K562 (cell line): ENCODE measurements around the gene PLA2G15. TPM values are rescaled to one million over a fixed set of nuclear protein-coding genes. Genes with fewer than 3 reads are reported as not detected.

Source experiments
- ATAC-seq: fragments of 200-7000 bp; cut with Tn5 transposase; 3 replicates; pipeline ENCODE4 v1.9.1; 2020; ENCODE audit warnings: moderate library complexity
- BruUV-seq: library from RNA; stranded (reverse); fragments of 400-500 nt; replicated peaks from 2 replicates; lab custom pipeline; 2021; lab: Mats Ljungman, UMichigan
- CTCF ChIA-PET: fragments of 300-600 bp; formaldehyde crosslinking; extraction: SDS; loops from one replicate; lab custom pipeline; 2021; ENCODE audit warnings: low intra/inter-chr PET ratio; lab: Yijun Ruan, JAX
- POLR2A ChIA-PET: fragments of 300-600, 350-650 bp; sonication (Branson Sonifier 250); formaldehyde crosslinking; extraction: SDS; loops from one replicate; lab custom pipeline; 2021; ENCODE audit warnings: antibody characterized with exemption, inconsistent platforms; lab: Yijun Ruan, JAX
- DNase-seq, 4 experiments: peaks; one replicate each; pipeline versions ENCODE4 v3.0.0 to v3.0.0-alpha.2; 2011 to 2018; ENCODE audit warnings: low spot score in 3 of 4, mixed read lengths in 3 of 4; ENCODE audit errors: extremely low read depth in 1 of 4
- FAIRE-seq: peaks from 2 replicates; lab custom pipeline; 2011; peaks lifted over from hg19 to GRCh38; lab: Jason Lieb, UNC
- H2AFZ ChIP-seq: 2 replicates; pipeline ENCODE4 v1.6.0; 2011; ENCODE audit warnings: low read depth, low read length, control low read depth, inconsistent platforms
- H3K27ac ChIP-seq: fragments of 200-600 bp; 3 replicates; pipeline ENCODE4 v1.8.0; 2011; ENCODE audit warnings: low read depth, mild to moderate bottlenecking, control low read depth, inconsistent platforms, low read length, moderate library complexity, mixed read lengths; ENCODE audit errors: extremely low read depth
- H3K27me3 ChIP-seq, 2 experiments: fragments of 300-600 bp in 1 of 2; 2 replicates in 1 of 2; 3 replicates in 1 of 2; pipeline versions ENCODE4 v1.6.0 to v1.8.0; 2011; ENCODE audit warnings: inconsistent platforms in 2 of 2, low read length in 2 of 2, mild to moderate bottlenecking in 1 of 2, mixed read lengths in 1 of 2, moderate library complexity in 1 of 2; ENCODE audit not compliant: control insufficient read depth in 2 of 2, insufficient read depth in 2 of 2
- H3K36me3 ChIP-seq: fragments of 300-600 bp; 3 replicates; pipeline ENCODE4 v1.8.0; 2011; ENCODE audit warnings: mild to moderate bottlenecking, low read length, inconsistent platforms; ENCODE audit not compliant: control insufficient read depth, insufficient read depth
- H3K4me1 ChIP-seq, 2 experiments: fragments of 200-600 bp in 1 of 2; replicated peaks in 1 of 2; 2 replicates in 1 of 2; 3 replicates in 1 of 2; pipeline versions ENCODE4 v1.5.1 to v1.8.0; 2011; ENCODE audit warnings: inconsistent platforms in 2 of 2, low read length in 2 of 2, mild to moderate bottlenecking in 1 of 2, mixed read lengths in 1 of 2, moderate library complexity in 1 of 2; ENCODE audit not compliant: control insufficient read depth in 2 of 2, insufficient read depth in 2 of 2
- H3K4me2 ChIP-seq: 2 replicates; pipeline ENCODE4 v1.6.1; 2011; ENCODE audit warnings: low read length, control low read depth, inconsistent platforms, mixed read lengths; ENCODE audit not compliant: insufficient read depth
- H3K4me3 ChIP-seq: fragments of 200-600 bp; sonication (generic), shearing (Covaris generic); 2 replicates; pipeline ENCODE4 v1.5.1; 2016; ENCODE audit warnings: control low read depth, inconsistent platforms
- H3K79me2 ChIP-seq: fragments of 200-600 bp; 3 replicates; pipeline ENCODE4 v1.8.0; 2011; ENCODE audit warnings: low read length, inconsistent platforms; ENCODE audit not compliant: control insufficient read depth, insufficient read depth
- H3K9ac ChIP-seq, 2 experiments: 2 replicates each; pipeline versions ENCODE4 v1.6.0 to v1.6.1; 2011; ENCODE audit warnings: low read depth in 2 of 2, low read length in 2 of 2, control low read depth in 1 of 2, inconsistent platforms in 1 of 2, mild to moderate bottlenecking in 1 of 2, mixed read lengths in 1 of 2; ENCODE audit not compliant: insufficient read depth in 1 of 2
- H3K9me1 ChIP-seq: one replicate; pipeline ENCODE4 v1.6.0; 2011; ENCODE audit warnings: inconsistent platforms, mild to moderate bottlenecking, low read length, moderate library complexity; ENCODE audit not compliant: control insufficient read depth, insufficient read depth
- H3K9me3 ChIP-seq: replicated peaks from 2 replicates; pipeline ENCODE4 v1.5.1; 2011; ENCODE audit warnings: low read depth, low read length, inconsistent platforms; ENCODE audit not compliant: control insufficient read depth, insufficient read depth
- H4K20me1 ChIP-seq: replicated peaks from 2 replicates; pipeline ENCODE4 v1.6.1; 2011; ENCODE audit warnings: low read length, inconsistent platforms, mixed read lengths; ENCODE audit not compliant: control insufficient read depth, insufficient read depth
- CTBP1 ChIP-seq: fragments of 450-650 bp; IDR thresholded peaks from 2 replicates; pipeline ENCODE4 v1.6.1; 2016; ENCODE audit warnings: borderline replicate concordance
- EP300 ChIP-seq: IDR thresholded peaks from 2 replicates; pipeline ENCODE4 v1.6.1; 2012; ENCODE audit warnings: low read length, improper control_type of control experiment
- SAP30 ChIP-seq: fragments of 200-600 bp; sonication (generic); IDR thresholded peaks from 2 replicates; pipeline ENCODE4 v1.6.1; 2012; ENCODE audit warnings: borderline replicate concordance, low read depth, mild to moderate bottlenecking, moderate library complexity, low read length, control low read depth, inconsistent platforms; ENCODE audit not compliant: insufficient read depth, poor library complexity, severe bottlenecking
- TBP ChIP-seq: optimal IDR thresholded peaks from 2 replicates; pipeline ENCODE3; 2011; ENCODE audit warnings: low read depth, low read length, improper control_type of control experiment
- TOE1 ChIP-seq, 2 experiments: fragments of 450-650 bp in 1 of 2; sonication (generic) in 1 of 2; formaldehyde crosslinking in 1 of 2; IDR thresholded peaks; 2 replicates each; pipeline versions ENCODE4 v1.7.1 to v1.8.0; 2016 to 2022; ENCODE audit warnings: borderline replicate concordance in 2 of 2, mild to moderate bottlenecking in 2 of 2, antibody characterized with exemption in 1 of 2, inconsistent platforms in 1 of 2, low read depth in 1 of 2, missing genetic modification reagents in 1 of 2, moderate library complexity in 1 of 2
- ZNF124 ChIP-seq: sonication (generic); formaldehyde crosslinking; IDR thresholded peaks from 2 replicates; pipeline ENCODE4 v1.8.1; 2022; ENCODE audit warnings: missing genetic modification reagents
- WGBS: fragments of 100-300 bp; shearing (Covaris generic); methylation state at CpG from one replicate; pipeline ENCODE4 v1.1.6; 2016; ENCODE audit warnings: low coverage, mixed read lengths; ENCODE audit not compliant: insufficient coverage; ENCODE audit errors: missing lambda C conversion rate; 5-methylcytosine and 5-hydroxymethylcytosine counted together
- in situ Hi-C: fragments of 300-500 bp; cut with MboI; formaldehyde crosslinking; loops from 4 replicates; pipeline ENCODE4 v1.15.0; 2018; ENCODE audit warnings: inconsistent platforms, mixed read lengths
- intact Hi-C: fragments of 100-400 bp; cut with micrococcal nuclease; formaldehyde crosslinking; loops from 2 replicates; pipeline ENCODE4 v1.14.2; 2022
- polyA plus RNA-seq, 8 experiments: library from polyadenylated mRNA; depleted of rRNA in 4 of 8; stranded (reverse) in 5 of 8; unstranded in 3 of 8; fragments of >200 nt; fragmentation: Nextera tagmentation in 2 of 8; fragmentation: Illumina TruSeq in 1 of 8; extraction: Ambion mirVana in 2 of 8; extraction: Trizol in 1 of 8; gene quantifications; 2 replicates each; pipeline versions ENCODE4 v1.2.1 to v1.2.3, GENCODE V29; 2011 to 2014; ENCODE audit warnings: inconsistent platforms in 1 of 8, missing spikeins in 1 of 8
- total RNA-seq, 7 experiments: library from RNA; depleted of rRNA in 6 of 7; stranded (reverse); fragments of >200 nt in 6 of 7; fragmentation: Illumina TruSeq in 2 of 7; extraction: Trizol in 2 of 7; gene quantifications; 2 replicates each; pipeline versions ENCODE4 v1.2.1 to v1.2.3, GENCODE V29; 2011 to 2021; ENCODE audit warnings: low replicate concordance in 1 of 7

The PLA2G15 gene
- total and polyA plus RNA-seq, 9 of the 15 experiments (the other 6 are each of a cell fraction or from before 2014, with no cell fraction given): 0.42 to 8.6 (median 4.8) TPM

GRCh38 chr16:68275611-68276191, 30.5 kb downstream of the PLA2G15 start:
- H4K20me1 ChIP-seq: peaks cover 17% of the 10 kb centered on the region
- no peak overlapping the region for H3K4me3 ChIP-seq
- H3K27ac ChIP-seq: no peak overlapping the region
- intact Hi-C loops: no loop called here
- no peaks in the 10 kb centered on the region for H3K9me3 ChIP-seq
- H3K4me2 ChIP-seq: no peak overlapping the region
- no peak for FAIRE-seq
- in situ Hi-C loops: no loop called here
- H2AFZ ChIP-seq: no peak overlapping the region
- H3K9ac ChIP-seq: no peak overlapping the region
- no peak for TF ChIP-seq EP300
- no peak for TF ChIP-seq TOE1 (IDR thresholded peaks at IDR 0.05; ENCODE audit: borderline replicate concordance)
- TF ChIP-seq TOE1 (CRISPR knock-in tag; IDR thresholded peaks at IDR 0.05; ENCODE audit: borderline replicate concordance, low read depth): no peak
- no peak for TF ChIP-seq ZNF124 (CRISPR knock-in tag)
- no peak for TF ChIP-seq SAP30
- no peak for TF ChIP-seq TBP
- 0 out of 2 replicates have a peak, but pooled peaks have one; percentile 30 for TF ChIP-seq CTBP1
- POLR2A ChIA-PET: interaction anchor here (0.6 to 1.7 kb wide), 4 partner anchors 12 to 163 kb away, joined by 3 to 7 read pairs (median 4); partner anchors contain the start of genes PRMT7 and SLC7A6OS
- peaks cover 0 to 9% of the 10 kb centered on the region in 2 experiments; a peak in 1 of 5 replicates for H3K4me1 ChIP-seq
- BruUV-seq: TSS peak; percentile 23
- DNase-seq: no peak
- CTCF ChIA-PET: no interaction called here
- no peaks in the 10 kb centered on the region for H3K27me3 ChIP-seq
- 44% methylated on average over 4 of the region's 4 CpGs for WGBS
- no peaks in the 10 kb centered on the region for H3K9me1 ChIP-seq
- peaks cover 58% of the 10 kb centered on the region; the same call in 2 of the 3 replicates for H3K36me3 ChIP-seq
- H3K79me2 ChIP-seq: peaks cover 31% of the 10 kb centered on the region
- no peak; the same call in 1 of the 3 replicates for ATAC-seq
